A549 (cell line): ENCODE results near the gene SMIM43. TPM values are rescaled to one million over a fixed set of nuclear protein-coding genes. Genes with fewer than 3 reads are reported as not detected.

ENCODE experiments used
- ATAC-seq, 2 experiments: fragments of 200-7000 bp in 1 of 2; fragments of >200 bp in 1 of 2; cut with Nextera tagmentation in 1 of 2; cut with Tn5 transposase in 1 of 2; 3 replicates each; pipeline versions ENCODE4 v1.8.0 to v1.9.1; 2018 to 2020; ENCODE audit warnings: mild to moderate bottlenecking in 1 of 2, moderate library complexity in 1 of 2
- CTCF ChIA-PET: fragments of 300-600 bp; sonication (Branson Sonifier 250); formaldehyde crosslinking; extraction: SDS; loops from one replicate; lab custom pipeline; 2021; ENCODE audit warnings: antibody characterized with exemption, inconsistent platforms; lab: Yijun Ruan, JAX
- POLR2A ChIA-PET: fragments of 350-600 bp; formaldehyde crosslinking; extraction: SDS; loops from one replicate; lab custom pipeline; 2021; ENCODE audit warnings: antibody characterized with exemption, inconsistent platforms; lab: Yijun Ruan, JAX
- DNase-seq, 2 experiments: peaks; one replicate each; pipeline versions ENCODE4 v3.0.0 to v3.0.0-alpha.2; 2011 to 2016; ENCODE audit warnings: low read depth in 1 of 2, low spot score in 1 of 2
- FAIRE-seq: peaks from 2 replicates; lab custom pipeline; 2011; peaks lifted over from hg19 to GRCh38; lab: Jason Lieb, UNC
- H3K27ac ChIP-seq, 2 experiments: fragments of >200 bp; sonication (Bioruptor Twin); formaldehyde crosslinking; 3 replicates each; pipeline ENCODE4 v1.5.1; 2016 to 2017
- H3K4me1 ChIP-seq: fragments of >200 bp; sonication (Bioruptor Twin); formaldehyde crosslinking; 3 replicates; pipeline ENCODE4 v1.6.1; 2016
- H3K4me2 ChIP-seq: fragments of >200 bp; sonication (Bioruptor Twin); formaldehyde crosslinking; 3 replicates; pipeline ENCODE4 v1.6.1; 2016
- H3K4me3 ChIP-seq: fragments of >200 bp; sonication (Bioruptor Twin); formaldehyde crosslinking; 3 replicates; pipeline ENCODE4 v1.5.1; 2016
- H3K9me3 ChIP-seq: fragments of >200 bp; sonication (Bioruptor Twin); formaldehyde crosslinking; 3 replicates; pipeline ENCODE4 v1.6.1; 2016
- ATOH8 ChIP-seq: fragments of 250-450 bp; sonication (Bioruptor Pico); IDR thresholded peaks from 2 replicates; pipeline ENCODE4 v1.5.0; 2020; ENCODE audit warnings: low read depth, mild to moderate bottlenecking, moderate library complexity
- CBX2 ChIP-seq: fragments of 200-600 bp; sonication (generic); IDR thresholded peaks from 2 replicates; pipeline ENCODE4 v1.6.1; 2016; ENCODE audit warnings: low read depth, mild to moderate bottlenecking, borderline replicate concordance
- CEBPB ChIP-seq, 2 experiments: fragments of >200 bp in 1 of 2; sonication (Bioruptor Twin) in 1 of 2; formaldehyde crosslinking in 1 of 2; IDR thresholded peaks; 2 replicates each; pipeline ENCODE4 v1.6.1; 2012 to 2016
- CHD2 ChIP-seq: fragments of 150-350 bp; IDR thresholded peaks from 2 replicates; pipeline ENCODE4 v1.6.1; 2014; ENCODE audit warnings: low read length; ENCODE audit not compliant: partially characterized antibody
- CHD4 ChIP-seq: fragments of 200-600 bp; sonication (generic); IDR thresholded peaks from 2 replicates; pipeline ENCODE4 v1.6.1; 2016; ENCODE audit warnings: antibody characterized with exemption, mild to moderate bottlenecking, borderline replicate concordance
- CTCF ChIP-seq: fragments of >200 bp; sonication (Bioruptor Twin); formaldehyde crosslinking; IDR thresholded peaks from 3 replicates; pipeline ENCODE4 v1.5.1; 2016
- E2F6 ChIP-seq: IDR thresholded peaks from 2 replicates; pipeline ENCODE4 v1.6.1; 2012; ENCODE audit warnings: low read depth, borderline replicate concordance
- EHMT2 ChIP-seq: fragments of 200-600 bp; sonication (generic); IDR thresholded peaks from 2 replicates; pipeline ENCODE4 v1.6.1; 2016; ENCODE audit warnings: antibody characterized with exemption, low read depth, mild to moderate bottlenecking, moderate library complexity
- EP300 ChIP-seq, 2 experiments: fragments of >200 bp; sonication (Bioruptor Twin); formaldehyde crosslinking; IDR thresholded peaks; 2 replicates in 1 of 2; 3 replicates in 1 of 2; pipeline ENCODE4 v1.6.1; 2016 to 2017
- ESRRA ChIP-seq: fragments of 150-350 bp; IDR thresholded peaks from 2 replicates; pipeline ENCODE4 v1.6.1; 2014; ENCODE audit warnings: mild to moderate bottlenecking, low read length, borderline replicate concordance
- FOSB ChIP-seq: fragments of 250-450 bp; sonication (Bioruptor Pico); IDR thresholded peaks from 2 replicates; pipeline ENCODE4 v1.5.0; 2020; ENCODE audit warnings: mild to moderate bottlenecking, moderate library complexity
- FOSL2 ChIP-seq, 2 experiments: fragments of 450-650 bp in 1 of 2; fragments of >200 bp in 1 of 2; sonication (Bioruptor Twin) in 1 of 2; formaldehyde crosslinking; IDR thresholded peaks; 2 replicates each; pipeline versions ENCODE4 v1.5.0 to v1.6.1; 2016 to 2020; ENCODE audit warnings: mild to moderate bottlenecking in 1 of 2, moderate library complexity in 1 of 2
- HDAC2 ChIP-seq: fragments of 200-600 bp; sonication (generic); IDR thresholded peaks from 2 replicates; pipeline ENCODE4 v1.6.1; 2016
- HMGXB4 ChIP-seq: fragments of 250-450 bp; sonication (Bioruptor Pico); IDR thresholded peaks from 2 replicates; pipeline ENCODE4 v1.5.0; 2021; ENCODE audit warnings: mild to moderate bottlenecking, moderate library complexity, borderline replicate concordance
- HOXB13 ChIP-seq: fragments of 250-450 bp; sonication (Bioruptor Pico); IDR thresholded peaks from 2 replicates; pipeline ENCODE4 v1.5.0; 2020; ENCODE audit warnings: low read depth, mild to moderate bottlenecking, moderate library complexity
- HOXB5 ChIP-seq: fragments of 250-450 bp; sonication (Bioruptor Pico); IDR thresholded peaks from 2 replicates; pipeline ENCODE4 v1.5.0; 2020; ENCODE audit warnings: mild to moderate bottlenecking, moderate library complexity
- MAX ChIP-seq: IDR thresholded peaks from 2 replicates; pipeline ENCODE4 v1.6.1; 2012
- NR3C1 ChIP-seq: fragments of >200 bp; sonication (Bioruptor Twin); formaldehyde crosslinking; IDR thresholded peaks from 3 replicates; pipeline ENCODE4 v1.6.1; 2017
- POLR2A ChIP-seq: IDR thresholded peaks from 2 replicates; pipeline ENCODE4 v1.6.1; 2012; ENCODE audit warnings: mild to moderate bottlenecking, low read length
- POLR2AphosphoS2 ChIP-seq: conservative IDR thresholded peaks from 2 replicates; pipeline ENCODE4 v1.6.1; 2012; ENCODE audit warnings: low read length, improper control_type of control experiment, inconsistent platforms
- RAD21 ChIP-seq, 2 experiments: fragments of >200 bp in 1 of 2; sonication (Bioruptor Twin) in 1 of 2; formaldehyde crosslinking in 1 of 2; IDR thresholded peaks in 1 of 2; conservative IDR thresholded peaks in 1 of 2; 2 replicates in 1 of 2; 3 replicates in 1 of 2; pipeline ENCODE4 v1.6.1; 2012 to 2018; ENCODE audit warnings: inconsistent platforms in 1 of 2
- RARB ChIP-seq: fragments of 250-450 bp; sonication (Bioruptor Pico); IDR thresholded peaks from 2 replicates; pipeline ENCODE4 v1.8.0; 2021; ENCODE audit warnings: mild to moderate bottlenecking, moderate library complexity
- RCOR1 ChIP-seq: fragments of 150-350 bp; IDR thresholded peaks from 2 replicates; pipeline ENCODE4 v1.6.1; 2014; ENCODE audit warnings: antibody characterized with exemption, low read length, low read depth
- REST ChIP-seq: fragments of 200-600 bp; sonication (generic); IDR thresholded peaks from 2 replicates; pipeline ENCODE4 v1.6.1; 2016; ENCODE audit warnings: antibody characterized with exemption, mild to moderate bottlenecking, moderate library complexity
- RFX5 ChIP-seq: fragments of 450-650 bp; IDR thresholded peaks from 2 replicates; pipeline ENCODE4 v1.7.1; 2014; ENCODE audit warnings: antibody characterized with exemption, mild to moderate bottlenecking, moderate library complexity
- RNF2 ChIP-seq: fragments of 200-600 bp; sonication (generic); IDR thresholded peaks from 2 replicates; pipeline ENCODE4 v1.6.1; 2016; ENCODE audit warnings: low read depth, mild to moderate bottlenecking, antibody characterized with exemption, moderate library complexity, borderline replicate concordance
- SREBF2 ChIP-seq: fragments of 450-650 bp; IDR thresholded peaks from 2 replicates; pipeline ENCODE4 v1.6.1; 2014; ENCODE audit warnings: mild to moderate bottlenecking, moderate library complexity
- TFCP2L1 ChIP-seq: fragments of 250-450 bp; sonication (Bioruptor Pico); IDR thresholded peaks from 2 replicates; pipeline ENCODE4 v1.5.0; 2021; ENCODE audit warnings: mild to moderate bottlenecking
- TP53 ChIP-seq: fragments of 250-450 bp; sonication (Bioruptor Pico); IDR thresholded peaks from 2 replicates; pipeline ENCODE4 v1.5.0; 2021; ENCODE audit warnings: mild to moderate bottlenecking, moderate library complexity
- ZC3H11A ChIP-seq: fragments of 450-650 bp; IDR thresholded peaks from 2 replicates; pipeline ENCODE4 v1.6.1; 2014; ENCODE audit warnings: antibody characterized with exemption, mild to moderate bottlenecking
- WGBS: methylation state at CpG from one replicate; pipeline ENCODE4 v1.1.6; 2017; ENCODE audit errors: missing lambda C conversion rate; 5-methylcytosine and 5-hydroxymethylcytosine counted together
- polyA plus RNA-seq, 4 experiments: library from polyadenylated mRNA; depleted of rRNA in 3 of 4; stranded (reverse); fragments of >200 nt; fragmentation: RNase III in 1 of 4; extraction: RNeasy Plus Mini Kit Qiagen cat#74134 plus additional on column Dnase treatment in 1 of 4; gene quantifications; 2 replicates in 3 of 4; 3 replicates in 1 of 4; pipeline ENCODE4 v1.2.3, GENCODE V29; 2011 to 2017

SMIM43 gene
- polyA plus RNA-seq, 2 of the 4 experiments (the other 2 are of a cell fraction), result 0.12 to 0.45 TPM

GRCh38 chr4:121800961-121801714, 36.2 kb upstream of the SMIM43 start, which contains the start of gene EXOSC9 (continued):
- peak; percentile 80; the same call in 1 of the 2 replicates for TF ChIP-seq E2F6
- TF ChIP-seq ATOH8 (CRISPR knock-in tag), result no peak
- TF ChIP-seq REST, result no peak
- no peak for TF ChIP-seq TP53 (CRISPR knock-in tag)
- 0 out of 4 replicates have a peak, but pooled peaks of 1 of the 2 experiments have one; percentile 28 for TF ChIP-seq CEBPB (IDR thresholded peaks at IDR 0.05)
- TF ChIP-seq TFCP2L1 (CRISPR knock-in tag), result no peak
- TF ChIP-seq SREBF2, result no peak
- peak; percentile 31; the same call in 1 of the 2 replicates for TF ChIP-seq HOXB5 (CRISPR knock-in tag)
- no peak for TF ChIP-seq EP300 (IDR thresholded peaks at IDR 0.05)
- TF ChIP-seq RNF2, result no peak
- no peak for TF ChIP-seq NR3C1
- TF ChIP-seq HMGXB4 (CRISPR knock-in tag), result no peak
- TF ChIP-seq RARB (CRISPR knock-in tag), result no peak
- TF ChIP-seq ZC3H11A, result no peak
- no peak for TF ChIP-seq CHD2
- no peak for TF ChIP-seq HDAC2
- no peak for TF ChIP-seq RCOR1
- no peak for TF ChIP-seq ESRRA
- peak; percentile 53; the same call in 1 of the 2 replicates for TF ChIP-seq EHMT2
- no peak for TF ChIP-seq FOSB (CRISPR knock-in tag)
- no peak for TF ChIP-seq HOXB13 (CRISPR knock-in tag)

GRCh38 chr4:121800638-121800960, 35.6 kb upstream of the SMIM43 start:
- 50% methylated on average over 8 of the region's 8 CpGs for whole genome bisulfite sequencing
- Histone ChIP-seq H3K4me3 (peak overlapping the region; percentile 98), H3K9me3 (no peaks in the 10 kb centered on the region), H3K27ac (peak overlapping the region; percentile 91 to 94), H3K4me1 (0 out of 3 replicates have a peak, but pooled peaks cover 11% of the 10 kb centered on the region), H3K4me2 (peak overlapping the region; percentile 82)
- CTCF ChIA-PET, result no interaction called here
- no peak for FAIRE-seq
- DNase-seq, result no peak
- peak; percentile 24 to 26; a peak in 3 of 6 replicates for ATAC-seq
- POLR2A ChIA-PET, result interaction anchor here (0.7 to 1.6 kb wide), 4 partner anchors 11 to 104 kb away, joined by 3 to 4 read pairs (median 4); partner anchors contain the start of genes ANXA5 and SMIM43
- TF ChIP-seq HOXB13 (CRISPR knock-in tag) (no peak), RCOR1 (no peak), POLR2AphosphoS2 (no peak), CHD4 (no peak), RAD21 (conservative IDR thresholded peaks at IDR 0.05 in 1 of 2, IDR thresholded peaks at IDR 0.05 in 1 of 2) (no peak), ZC3H11A (no peak), CTCF (no peak), NR3C1 (no peak), POLR2A (no peak), CBX2 (no peak), RFX5 (no peak), FOSL2 (IDR thresholded peaks at IDR 0.05) (no peak), FOSL2 (CRISPR knock-in tag; IDR thresholded peaks at IDR 0.05) (no peak), MAX (no peak)
